Left lung (tissue), 10 donors: ENCODE measurements around the gene TH. TPM values are rescaled to one million over a fixed set of nuclear protein-coding genes. Genes with fewer than 3 reads are reported as not detected.

Experiments used
- ATAC-seq: fragments of 200-7000 bp; cut with Tn5 transposase; one replicate; pipeline ENCODE4 v1.9.1; 2020; ENCODE audit warnings: moderate library complexity
- DNase-seq, 4 donors: peaks; one replicate each; pipeline ENCODE4 v3.0.0-alpha.2; 2013 to 2020
- H3K27ac ChIP-seq, 2 donors: fragments of 200-600 bp; sonication (generic) in 1 of 2; one replicate each; pipeline versions ENCODE4 v1.5.0 to v1.8.0; 2020 to 2021
- H3K27me3 ChIP-seq, 2 donors: fragments of 200-600 bp; sonication (generic) in 1 of 2; one replicate each; pipeline versions ENCODE4 v1.5.0 to v1.8.0; 2020 to 2021
- H3K36me3 ChIP-seq, 2 donors: fragments of 200-600 bp; sonication (generic) in 1 of 2; one replicate each; pipeline versions ENCODE4 v1.5.0 to v1.8.0; 2020 to 2021
- H3K4me1 ChIP-seq, 2 donors: fragments of 200-600 bp; one replicate each; pipeline ENCODE4 v1.8.0; 2021
- H3K4me3 ChIP-seq, 2 donors: fragments of 200-600 bp; sonication (generic) in 1 of 2; one replicate each; pipeline versions ENCODE4 v1.5.0 to v1.8.0; 2020 to 2021; ENCODE audit warnings: mild to moderate bottlenecking in 1 of 2
- H3K9me3 ChIP-seq, 2 donors: fragments of 200-600 bp; sonication (generic) in 1 of 2; one replicate each; pipeline versions ENCODE4 v1.5.0 to v1.8.0; 2020 to 2021
- intact Hi-C, 2 donors: fragments of 100-400 bp; cut with DNase I; formaldehyde crosslinking; loops; one replicate each; pipeline versions ENCODE4 v1.11.2 to v1.14.2; 2022
- polyA plus RNA-seq, 6 donors: library from polyadenylated mRNA; unstranded; fragments of 120-200 nt; gene quantifications; one replicate each; pipeline ENCODE4 v1.2.1, GENCODE V29; 2013; ENCODE audit not compliant: insufficient read length in 6 of 6
- total RNA-seq, 2 donors: library from RNA; stranded (reverse); fragmentation: NEBNext Ultra II Directional; extraction: Animal tissue kit (Norgen Biotek cat#: 25700); gene quantifications; one replicate each; pipeline ENCODE4 v1.2.1, GENCODE V29; 2021
- TF ChIP-seq, protein P1 (sequence below), 2 donors: fragments of 200-600 bp; sonication (generic) in 1 of 2; IDR thresholded peaks; one replicate each; pipeline versions ENCODE4 v1.5.0 to v1.8.0; 2021; ENCODE audit warnings: antibody characterized with exemption in 2 of 2
- donor health status: DM: no; HTN: yes; CAD: no.
- donor health status: DM: no; HTN: no; CAD: no.

The TH gene
- total and polyA plus RNA-seq, 8 donors = 0.18 to 1.4 (median 0.55) TPM

DNA sequence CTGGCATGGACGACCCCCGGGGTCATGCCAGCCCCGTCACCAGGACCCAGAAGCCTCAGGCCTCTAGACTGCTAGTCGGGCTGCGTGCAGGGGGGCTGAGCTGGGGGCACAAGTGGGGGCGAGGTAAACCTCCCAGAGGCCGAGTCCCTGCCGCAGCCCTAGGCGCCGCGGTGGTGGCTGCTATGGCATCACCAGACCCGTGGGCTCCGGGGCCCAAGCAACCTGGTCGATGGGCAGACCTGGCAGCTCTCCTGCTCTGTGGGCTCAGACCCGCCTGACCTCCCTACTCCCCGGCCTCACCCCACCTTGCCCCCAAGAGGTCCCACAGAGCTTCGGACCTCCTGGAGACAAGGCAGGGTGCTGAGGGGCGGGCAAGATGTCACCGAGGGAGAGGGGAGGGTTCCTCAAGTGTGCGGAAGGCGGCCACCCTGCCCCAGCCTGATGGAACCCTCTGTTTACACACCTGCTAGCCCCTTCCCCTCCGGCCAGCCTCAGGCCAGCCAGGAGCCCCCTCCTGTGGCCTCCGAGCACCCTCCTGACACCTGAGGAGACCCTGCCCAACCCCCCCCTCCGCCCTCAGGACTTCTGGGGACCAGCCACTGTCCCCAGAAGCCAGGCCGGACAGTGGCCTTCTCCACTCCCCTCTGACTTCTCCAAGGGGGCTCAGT is 41.8 kb downstream of the TH start:
- H3K27me3 ChIP-seq = peaks cover 0 to 50% of the 10 kb centered on the region in 2 donors
- no peaks in the 10 kb centered on the region for H3K9me3 ChIP-seq
- no peak for ATAC-seq
- no peak overlapping the region for H3K27ac ChIP-seq
- DNase-seq = peak in 1 of 4 donors; percentile 63
- no peaks in the 10 kb centered on the region for H3K36me3 ChIP-seq
- no peaks in the 10 kb centered on the region for H3K4me1 ChIP-seq
- intact Hi-C loops = no loop called here
- H3K4me3 ChIP-seq = no peak overlapping the region
- TF ChIP-seq, protein P1, sequence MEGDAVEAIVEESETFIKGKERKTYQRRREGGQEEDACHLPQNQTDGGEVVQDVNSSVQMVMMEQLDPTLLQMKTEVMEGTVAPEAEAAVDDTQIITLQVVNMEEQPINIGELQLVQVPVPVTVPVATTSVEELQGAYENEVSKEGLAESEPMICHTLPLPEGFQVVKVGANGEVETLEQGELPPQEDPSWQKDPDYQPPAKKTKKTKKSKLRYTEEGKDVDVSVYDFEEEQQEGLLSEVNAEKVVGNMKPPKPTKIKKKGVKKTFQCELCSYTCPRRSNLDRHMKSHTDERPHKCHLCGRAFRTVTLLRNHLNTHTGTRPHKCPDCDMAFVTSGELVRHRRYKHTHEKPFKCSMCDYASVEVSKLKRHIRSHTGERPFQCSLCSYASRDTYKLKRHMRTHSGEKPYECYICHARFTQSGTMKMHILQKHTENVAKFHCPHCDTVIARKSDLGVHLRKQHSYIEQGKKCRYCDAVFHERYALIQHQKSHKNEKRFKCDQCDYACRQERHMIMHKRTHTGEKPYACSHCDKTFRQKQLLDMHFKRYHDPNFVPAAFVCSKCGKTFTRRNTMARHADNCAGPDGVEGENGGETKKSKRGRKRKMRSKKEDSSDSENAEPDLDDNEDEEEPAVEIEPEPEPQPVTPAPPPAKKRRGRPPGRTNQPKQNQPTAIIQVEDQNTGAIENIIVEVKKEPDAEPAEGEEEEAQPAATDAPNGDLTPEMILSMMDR (IDR thresholded peaks at IDR 0.05) = no peak

- no peaks in the 10 kb centered on the region for H3K4me1 ChIP-seq
- peak in 1 of 4 donors; percentile 53 for DNase-seq
- H3K9me3 ChIP-seq = no peaks in the 10 kb centered on the region
- H3K36me3 ChIP-seq = no peaks in the 10 kb centered on the region
- intact Hi-C loops = no loop called here
- H3K27me3 ChIP-seq = peaks cover 0 to 45% of the 10 kb centered on the region in 2 donors
- TF ChIP-seq, protein P1 (IDR thresholded peaks at IDR 0.05) = no peak
- H3K27ac ChIP-seq = no peak overlapping the region
- H3K4me3 ChIP-seq = no peak overlapping the region
- no peak for ATAC-seq
These were observed 42.3 kb downstream of the TH start for GRCh38 chr11:2129308-2129698.

- Histone ChIP-seq H3K4me3 (no peak overlapping the region), H3K27me3 (peaks cover 0 to 39% of the 10 kb centered on the region in 2 donors), H3K27ac (no peak overlapping the region), H3K36me3 (no peaks in the 10 kb centered on the region), H3K9me3 (no peaks in the 10 kb centered on the region), H3K4me1 (no peaks in the 10 kb centered on the region)
- ATAC-seq (no peak), DNase-seq (no peak)
- TF ChIP-seq, protein P1 (IDR thresholded peaks at IDR 0.05) = no peak
- intact Hi-C loops = no loop called here
These were observed 42.9 kb downstream of the TH start for GRCh38 chr11:2128511-2129307.

DNA sequence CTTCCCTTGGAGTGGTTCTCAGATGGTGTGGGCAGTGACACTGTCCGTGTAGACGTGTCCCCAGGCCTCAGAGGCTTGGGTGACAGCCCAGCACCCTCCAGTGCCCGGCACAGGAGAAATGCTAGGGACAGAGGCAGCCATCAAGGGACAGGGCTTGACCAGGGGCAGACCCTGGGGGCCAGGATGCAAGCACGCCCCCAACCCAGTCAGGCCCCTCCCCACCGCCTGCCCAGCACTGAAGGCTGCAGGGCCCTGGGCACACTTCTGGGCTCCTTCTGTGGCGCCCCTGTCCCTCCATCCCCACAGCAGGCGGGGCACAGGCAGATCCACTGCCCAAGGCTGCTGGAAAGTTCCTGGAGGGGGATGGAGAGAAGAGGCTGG is 43.5 kb downstream of the TH start:
- Histone ChIP-seq H3K4me1 (no peaks in the 10 kb centered on the region), H3K27me3 (peaks cover 0 to 39% of the 10 kb centered on the region in 2 donors), H3K9me3 (no peaks in the 10 kb centered on the region), H3K4me3 (no peak overlapping the region), H3K27ac (no peak overlapping the region), H3K36me3 (no peaks in the 10 kb centered on the region)
- TF ChIP-seq, protein P1 (IDR thresholded peaks at IDR 0.05) = no peak
- intact Hi-C loops = no loop called here
- DNase-seq (peak in 1 of 4 donors; percentile 37), ATAC-seq (no peak)

DNA sequence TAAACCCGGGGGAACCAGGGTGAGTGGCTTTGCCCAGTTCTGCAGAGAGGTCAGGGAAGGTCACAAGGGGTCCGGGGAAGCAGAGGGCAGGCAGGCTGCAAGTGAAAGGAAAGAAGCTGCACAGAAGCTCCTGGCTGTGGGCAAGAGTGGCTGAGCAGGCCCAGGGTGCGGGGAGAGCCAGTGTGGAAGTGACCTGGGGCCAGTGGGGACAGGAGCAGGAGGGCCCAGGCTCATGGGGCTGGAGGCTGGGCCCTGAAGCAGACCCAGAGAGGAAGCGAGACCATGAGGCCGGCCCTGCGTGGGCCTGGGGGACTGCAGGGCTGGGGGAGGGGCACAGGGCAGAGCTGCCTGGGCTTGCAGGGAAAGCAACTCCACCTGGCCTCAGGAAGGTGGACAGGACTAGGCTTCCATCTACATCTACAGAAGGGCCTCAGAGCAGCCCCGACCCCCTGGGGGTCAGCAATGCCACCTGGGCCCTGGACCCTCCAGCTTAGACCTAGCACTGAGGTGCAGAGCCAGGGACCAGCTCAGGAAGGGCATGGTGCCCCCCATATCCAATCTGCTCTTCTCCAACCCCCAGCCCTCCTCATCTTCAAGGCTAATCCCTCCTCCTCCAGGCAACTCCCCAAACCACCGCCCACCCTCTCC is 44.0 kb downstream of the TH start:
- no peaks in the 10 kb centered on the region for H3K36me3 ChIP-seq
- H3K27me3 ChIP-seq = peaks cover 0 to 37% of the 10 kb centered on the region in 2 donors
- peak in 1 of 4 donors; percentile 65 for DNase-seq
- no peaks in the 10 kb centered on the region for H3K9me3 ChIP-seq
- TF ChIP-seq, protein P1 (IDR thresholded peaks at IDR 0.05) = no peak
- ATAC-seq = no peak
- no peak overlapping the region for H3K27ac ChIP-seq
- H3K4me3 ChIP-seq = no peak overlapping the region
- no peaks in the 10 kb centered on the region for H3K4me1 ChIP-seq
- intact Hi-C loops = no loop called here
